Stomach smooth muscle (tissue), 2 donors: ENCODE data around the gene RXRB.

Experiments used
- H3K27ac ChIP-seq: one replicate; pipeline ENCODE4 v1.7.0; 2013; ENCODE audit warnings: mild to moderate bottlenecking, low read length, inconsistent platforms
- H3K27me3 ChIP-seq, 2 donors: one replicate each; pipeline ENCODE4 v1.7.0; 2013; ENCODE audit warnings: low read length in 2 of 2; ENCODE audit not compliant: insufficient read depth in 2 of 2, control insufficient read depth in 1 of 2
- H3K36me3 ChIP-seq, 2 donors: one replicate each; pipeline ENCODE4 v1.7.0; 2013; ENCODE audit warnings: low read length in 2 of 2; ENCODE audit not compliant: control insufficient read depth in 2 of 2, insufficient read depth in 2 of 2
- H3K4me1 ChIP-seq: one replicate; pipeline ENCODE4 v1.7.0; 2013; ENCODE audit warnings: low read length; ENCODE audit not compliant: control insufficient read depth, insufficient read depth
- H3K4me3 ChIP-seq, 2 donors: one replicate each; pipeline ENCODE4 v1.7.0; 2013; ENCODE audit warnings: low read length in 2 of 2
- H3K9ac ChIP-seq, 2 donors: one replicate each; pipeline ENCODE4 v1.7.0; 2013; ENCODE audit warnings: low read length in 2 of 2, mild to moderate bottlenecking in 1 of 2
- H3K9me3 ChIP-seq, 2 donors: one replicate each; pipeline ENCODE4 v1.7.0; 2013; ENCODE audit warnings: low read length in 2 of 2; ENCODE audit not compliant: control insufficient read depth in 2 of 2
- donor health status: healthy.
- donor health status: Pancreatic carcinoma.

RXRB gene

GRCh38 chr6:33187809-33188208 lies 12.7 kb downstream of the RXRB start:
- Histone ChIP-seq H3K9ac (no peak overlapping the region), H3K9me3 (no peaks in the 10 kb centered on the region), H3K4me3 (no peak overlapping the region), H3K36me3 (no peaks in the 10 kb centered on the region), H3K4me1 (peaks cover 8% of the 10 kb centered on the region), H3K27ac (no peak overlapping the region), H3K27me3 (peaks cover 20 to 26% of the 10 kb centered on the region in 2 donors)

GRCh38 chr6:33185654-33186187 lies 14.7 kb downstream of the RXRB start:
- H3K4me3 ChIP-seq, result no peak overlapping the region
- no peak overlapping the region for H3K27ac ChIP-seq
- H3K4me1 ChIP-seq, result no peaks in the 10 kb centered on the region
- H3K27me3 ChIP-seq, result peaks cover 10 to 11% of the 10 kb centered on the region in 2 donors
- H3K36me3 ChIP-seq, result no peaks in the 10 kb centered on the region
- no peaks in the 10 kb centered on the region for H3K9me3 ChIP-seq
- no peak overlapping the region for H3K9ac ChIP-seq

- Histone ChIP-seq H3K27ac (no peak overlapping the region), H3K27me3 (peaks cover 9 to 10% of the 10 kb centered on the region in 2 donors), H3K9me3 (no peaks in the 10 kb centered on the region), H3K4me1 (no peaks in the 10 kb centered on the region), H3K4me3 (no peak overlapping the region), H3K36me3 (no peaks in the 10 kb centered on the region), H3K9ac (no peak overlapping the region)
Observed at GRCh38 chr6:33185190-33185589, 15.3 kb downstream of the RXRB start.

- Histone ChIP-seq H3K27ac (no peak overlapping the region), H3K4me1 (no peaks in the 10 kb centered on the region), H3K9me3 (no peaks in the 10 kb centered on the region), H3K9ac (no peak overlapping the region), H3K36me3 (no peaks in the 10 kb centered on the region), H3K27me3 (peaks cover 2 to 5% of the 10 kb centered on the region in 2 donors), H3K4me3 (no peak overlapping the region)
Observed at GRCh38 chr6:33183071-33183683, 17.3 kb downstream of the RXRB start.

- Histone ChIP-seq H3K9ac (no peak overlapping the region), H3K27ac (no peak overlapping the region), H3K9me3 (no peaks in the 10 kb centered on the region), H3K36me3 (no peaks in the 10 kb centered on the region), H3K4me1 (no peaks in the 10 kb centered on the region), H3K4me3 (no peak overlapping the region), H3K27me3 (peaks cover 0 to 5% of the 10 kb centered on the region in 2 donors)
Observed at GRCh38 chr6:33181141-33181540, 19.3 kb downstream of the RXRB start.

- H3K36me3 ChIP-seq, result no peaks in the 10 kb centered on the region
- H3K4me3 ChIP-seq, result no peak overlapping the region
- no peak overlapping the region for H3K9ac ChIP-seq
- no peaks in the 10 kb centered on the region for H3K9me3 ChIP-seq
- H3K27me3 ChIP-seq, result no peaks in the 10 kb centered on the region
- no peaks in the 10 kb centered on the region for H3K4me1 ChIP-seq
- H3K27ac ChIP-seq, result no peak overlapping the region
Observed at GRCh38 chr6:33178755-33179475, 21.6 kb downstream of the RXRB start.

- H3K4me1 ChIP-seq, result no peaks in the 10 kb centered on the region
- H3K27ac ChIP-seq, result no peak overlapping the region
- H3K9ac ChIP-seq, result no peak overlapping the region
- H3K36me3 ChIP-seq, result no peaks in the 10 kb centered on the region
- no peak overlapping the region for H3K4me3 ChIP-seq
- H3K9me3 ChIP-seq, result no peaks in the 10 kb centered on the region
- no peaks in the 10 kb centered on the region for H3K27me3 ChIP-seq
Observed at GRCh38 chr6:33177552-33178446, 22.7 kb downstream of the RXRB start.

GRCh38 chr6:33176906-33177305 lies 23.6 kb downstream of the RXRB start:
- no peak overlapping the region for H3K4me3 ChIP-seq
- H3K9ac ChIP-seq, result no peak overlapping the region
- no peaks in the 10 kb centered on the region for H3K27me3 ChIP-seq
- no peaks in the 10 kb centered on the region for H3K9me3 ChIP-seq
- H3K36me3 ChIP-seq, result no peaks in the 10 kb centered on the region
- H3K27ac ChIP-seq, result no peak overlapping the region
- H3K4me1 ChIP-seq, result no peaks in the 10 kb centered on the region

- Histone ChIP-seq H3K4me3 (no peak overlapping the region), H3K4me1 (no peaks in the 10 kb centered on the region), H3K9me3 (no peaks in the 10 kb centered on the region), H3K36me3 (no peaks in the 10 kb centered on the region), H3K27me3 (no peaks in the 10 kb centered on the region), H3K27ac (no peak overlapping the region), H3K9ac (no peak overlapping the region)
Observed at GRCh38 chr6:33175436-33176069, 24.9 kb downstream of the RXRB start.

- H3K27ac ChIP-seq, result no peak overlapping the region
- H3K4me3 ChIP-seq, result no peak overlapping the region
- no peak overlapping the region for H3K9ac ChIP-seq
- H3K9me3 ChIP-seq, result no peaks in the 10 kb centered on the region
- no peaks in the 10 kb centered on the region for H3K4me1 ChIP-seq
- H3K36me3 ChIP-seq, result no peaks in the 10 kb centered on the region
- no peaks in the 10 kb centered on the region for H3K27me3 ChIP-seq
Observed at GRCh38 chr6:33174784-33175183, 25.7 kb downstream of the RXRB start.
